GM19455 (cell line): ENCODE measurements around the gene F12.
A peak's percentile ranks its signal among the peaks of the same experiment; 100 is the strongest.
"Not testable (repeated sequence)": the region's sequence is repeated elsewhere in the genome, so short reads cannot be mapped to it uniquely, and the experiment has no call there.

Experiments
- ATAC-seq: cut with Tn5 transposase; IDR thresholded peaks from one replicate; pipeline ENCODE4 v1.9.1; 2021; ENCODE audit not compliant: unreplicated experiment

The F12 gene

DNA sequence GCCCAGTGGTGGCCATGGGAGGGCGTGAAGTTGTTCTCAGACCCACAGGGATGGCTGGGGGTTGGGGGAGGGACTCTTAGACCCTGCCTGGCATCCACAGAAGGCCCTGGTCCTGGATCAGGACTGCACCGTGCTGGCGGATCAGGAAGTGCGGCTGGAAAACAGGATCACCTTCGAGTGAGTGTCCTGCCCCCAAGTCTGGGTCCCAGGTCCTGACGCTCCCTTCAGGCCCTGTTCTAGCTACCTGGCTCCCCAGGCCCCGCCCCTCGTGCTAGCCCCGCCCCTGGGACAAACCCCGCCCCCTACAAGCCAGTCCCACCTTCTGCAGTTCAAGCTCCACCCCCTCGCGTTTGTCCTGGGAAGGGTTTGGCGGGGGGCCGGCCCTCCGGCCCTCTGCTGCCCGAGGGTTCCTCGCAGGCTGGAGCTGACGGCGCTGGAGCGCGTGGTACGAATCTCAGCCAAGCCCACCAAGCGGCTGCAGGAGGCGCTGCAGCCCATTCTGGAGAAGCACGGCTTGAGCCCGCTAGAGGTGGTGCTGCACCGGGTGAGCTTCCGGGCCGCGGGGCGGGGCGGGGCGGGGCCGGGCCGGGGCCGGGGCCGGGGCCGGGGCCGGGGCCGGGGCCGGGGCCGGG lies 38.8 kb downstream of the F12 start:
- ATAC-seq = peak; percentile 54

DNA sequence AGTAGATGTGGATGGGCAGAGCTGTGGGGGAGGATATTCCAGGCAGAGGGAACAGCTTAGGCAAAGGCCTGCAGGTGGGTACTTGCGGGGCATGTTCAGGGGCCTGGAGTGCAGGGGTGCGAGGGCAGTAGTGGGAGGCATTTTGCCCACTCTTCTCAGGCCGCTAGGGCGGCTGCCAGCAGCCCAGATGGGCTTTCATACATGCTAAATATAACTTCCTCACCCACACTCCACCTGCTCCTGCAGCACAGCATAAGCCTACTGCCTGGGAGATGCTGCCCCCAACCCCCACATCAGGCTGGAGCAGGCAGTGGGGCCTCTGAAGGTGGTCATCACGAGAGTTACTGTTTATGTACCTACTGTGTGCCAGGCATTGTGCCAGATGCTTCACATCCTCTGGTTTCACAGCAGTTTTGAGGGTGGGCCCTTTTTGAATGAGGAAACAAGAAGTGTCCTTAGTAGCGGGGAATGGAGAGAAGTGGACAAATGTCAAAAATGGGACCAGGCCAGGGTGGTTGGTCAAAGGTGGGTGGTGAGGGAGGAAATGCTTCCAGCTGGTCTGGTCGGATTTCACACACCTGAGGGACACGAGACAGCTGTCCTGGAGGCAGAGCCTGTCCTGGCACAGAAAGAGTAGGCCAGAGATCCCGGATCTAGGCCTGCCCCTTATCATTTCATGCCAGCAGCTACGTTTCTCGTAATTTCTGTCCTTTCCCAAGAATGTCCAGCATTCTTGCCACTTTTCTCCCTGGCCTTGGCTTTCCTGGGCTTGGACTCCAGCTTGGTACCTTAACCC lies 39.5 kb downstream of the F12 start:
- ATAC-seq = no peak

DNA sequence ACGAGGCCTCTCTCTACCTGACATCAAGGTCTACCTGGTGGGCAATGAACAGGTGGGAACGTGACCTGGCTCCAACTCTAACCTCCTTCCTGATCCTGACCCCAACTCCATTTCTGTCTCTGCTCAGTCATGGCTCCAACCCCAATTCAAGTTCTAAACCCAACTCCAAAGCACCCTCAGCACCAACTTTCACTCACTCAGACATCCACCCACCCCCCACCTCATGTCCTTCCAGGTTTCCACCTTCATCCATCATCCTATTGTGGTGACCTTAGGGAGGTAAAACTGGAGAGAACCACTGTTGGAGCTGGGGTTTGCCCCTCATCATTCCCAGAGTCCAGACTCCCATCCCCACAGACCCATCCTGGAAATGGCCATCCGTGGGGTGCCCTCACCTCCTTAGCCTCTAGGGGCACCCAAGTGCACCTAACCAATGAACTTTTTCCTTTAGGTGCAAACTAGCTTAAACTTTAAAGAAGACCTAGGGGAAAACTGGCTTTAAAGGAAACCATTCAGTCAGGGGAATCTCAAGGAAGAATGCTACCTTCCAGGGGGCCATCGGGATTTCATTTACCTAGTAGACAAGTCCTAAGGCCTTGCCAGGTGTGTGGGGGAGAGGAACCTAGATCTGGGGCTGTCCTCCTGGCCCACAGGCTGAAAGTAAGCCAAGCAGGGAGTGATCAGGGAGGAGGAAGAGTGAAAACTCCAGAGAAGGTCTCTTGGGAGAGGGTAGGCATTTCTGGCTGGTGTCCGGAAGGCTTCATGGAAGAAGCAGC lies 40.3 kb downstream of the F12 start:
- no peak for ATAC-seq

DNA sequence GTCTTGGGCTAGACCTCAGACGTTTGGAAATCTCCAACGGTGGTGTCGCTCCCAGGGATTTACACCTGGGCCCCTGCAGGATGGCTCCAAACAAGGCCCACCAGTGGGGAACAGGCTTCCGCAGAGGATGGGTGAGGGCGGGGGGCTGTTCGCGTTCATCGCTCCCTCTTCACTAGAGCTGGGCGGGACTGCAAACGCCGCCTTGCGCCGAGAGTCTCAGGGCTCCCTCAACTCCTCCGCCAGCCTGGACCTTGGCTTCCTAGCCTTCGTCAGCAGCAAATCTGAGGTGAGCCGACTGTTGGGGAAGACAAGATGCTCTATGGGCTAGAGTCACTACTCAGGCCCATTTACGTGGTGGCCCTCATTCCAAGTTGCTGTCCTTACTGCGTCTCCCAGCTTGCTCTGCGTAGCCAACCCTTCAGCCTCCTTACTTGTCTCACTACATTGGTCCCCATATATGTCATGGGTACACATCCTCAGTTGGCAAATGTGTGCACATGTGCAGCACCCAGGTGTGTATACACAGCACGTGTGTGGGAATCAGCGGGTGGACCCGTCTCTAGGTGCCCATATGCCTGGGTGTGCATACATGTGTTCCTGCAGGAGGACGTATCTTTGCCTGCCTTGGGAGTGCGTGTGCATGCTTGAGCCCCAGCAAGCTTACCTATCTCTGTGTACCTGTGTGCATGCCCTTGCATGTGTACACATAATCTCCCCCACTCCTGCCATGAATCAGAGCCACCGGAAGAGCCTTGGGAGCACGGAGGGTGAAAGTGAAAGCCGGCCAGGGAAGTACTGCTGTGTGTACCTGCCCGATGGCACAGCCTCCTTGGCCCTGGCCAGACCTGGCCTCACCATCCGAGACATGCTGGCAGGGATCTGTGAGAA lies 41.1 kb downstream of the F12 start:
- ATAC-seq = no peak

DNA sequence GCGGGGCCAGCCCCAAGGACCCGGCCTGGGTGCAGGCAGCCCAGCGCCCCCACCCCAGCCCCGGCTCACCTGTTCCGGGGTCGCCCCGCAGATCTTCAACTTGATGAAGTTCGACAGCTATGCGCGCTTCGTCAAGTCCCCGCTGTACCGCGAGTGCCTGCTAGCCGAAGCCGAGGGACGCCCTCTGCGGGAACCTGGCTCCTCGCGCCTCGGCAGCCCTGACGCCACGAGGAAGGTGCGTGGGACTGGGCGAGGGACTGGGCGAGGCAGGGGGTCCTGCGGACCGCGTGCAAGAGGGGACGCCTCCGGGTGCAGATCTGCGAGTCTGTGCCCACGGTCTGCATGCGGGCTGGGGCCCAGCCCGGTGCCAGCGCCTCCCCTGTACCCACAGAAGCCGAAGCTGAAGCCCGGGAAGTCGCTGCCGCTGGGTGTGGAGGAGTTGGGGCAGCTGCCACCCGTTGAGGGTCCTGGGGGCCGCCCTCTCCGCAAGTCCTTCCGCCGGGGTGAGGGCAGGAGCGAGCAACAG lies 42.0 kb downstream of the F12 start:
- ATAC-seq = no peak

DNA sequence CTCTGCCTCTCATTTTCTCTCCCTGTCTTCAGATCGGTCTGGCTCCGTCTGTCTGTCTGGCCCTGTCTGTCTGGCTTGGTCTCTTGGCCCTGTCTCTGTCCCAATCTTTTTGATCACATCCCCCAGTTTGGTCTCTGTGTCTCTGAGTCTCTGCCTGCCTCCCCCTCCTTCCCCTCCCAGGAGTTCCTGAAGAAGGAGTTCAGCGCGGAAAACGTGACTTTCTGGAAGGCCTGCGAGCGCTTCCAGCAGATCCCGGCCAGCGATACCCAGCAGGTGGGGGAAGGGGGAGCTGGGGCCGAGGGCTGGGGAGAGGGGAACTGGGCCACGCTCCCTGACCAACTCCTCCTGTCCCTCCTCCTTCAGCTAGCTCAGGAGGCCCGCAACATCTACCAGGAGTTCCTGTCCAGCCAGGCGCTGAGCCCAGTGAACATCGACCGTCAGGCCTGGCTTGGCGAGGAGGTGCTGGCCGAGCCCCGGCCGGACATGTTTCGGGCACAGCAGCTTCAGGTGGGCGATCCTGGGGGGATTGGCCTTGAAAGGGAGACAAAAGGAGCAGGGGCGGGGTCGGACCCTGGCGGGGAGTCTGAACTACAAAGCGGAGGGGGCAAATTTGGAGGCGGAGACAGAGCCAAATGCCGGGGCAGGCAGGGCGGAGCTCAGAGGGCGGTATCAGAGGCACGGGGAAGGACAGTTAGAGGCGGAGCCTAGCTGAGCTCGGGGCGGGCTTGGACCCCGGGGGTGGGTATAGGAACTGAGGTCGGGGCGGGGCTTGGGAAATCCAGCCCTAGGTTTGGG lies 42.6 kb downstream of the F12 start:
- ATAC-seq = no peak

DNA sequence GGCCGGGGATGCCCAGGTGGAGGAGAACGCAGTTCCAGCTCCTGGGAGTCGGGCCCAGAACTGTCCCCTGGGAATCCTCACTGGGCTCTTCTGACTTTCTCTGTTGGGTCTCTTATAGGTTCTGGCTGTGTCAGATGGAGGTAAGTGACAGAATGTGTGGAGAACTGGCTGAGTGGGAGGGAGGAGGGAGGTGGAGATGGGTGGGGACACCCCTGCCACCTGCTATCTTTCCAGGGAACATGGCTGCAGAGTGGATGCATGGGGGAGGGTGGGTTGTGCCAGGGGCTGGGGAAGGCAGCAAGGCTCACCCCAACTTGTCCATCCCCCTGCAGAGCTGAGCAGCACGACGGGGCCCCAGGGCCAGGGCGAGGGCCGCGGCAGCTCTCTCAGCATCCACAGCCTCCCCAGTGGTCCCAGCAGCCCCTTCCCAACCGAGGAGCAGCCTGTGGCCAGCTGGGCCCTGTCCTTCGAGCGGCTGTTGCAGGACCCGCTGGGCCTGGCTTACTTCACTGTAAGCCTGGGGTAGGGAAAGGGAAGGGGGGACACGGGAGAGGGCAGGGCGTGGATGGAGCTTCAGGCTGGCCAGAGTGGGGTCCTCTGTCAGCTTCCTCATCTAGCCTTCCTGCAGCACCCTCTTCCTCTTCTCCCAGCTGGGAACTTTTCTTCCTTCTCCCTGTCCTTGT lies 43.4 kb downstream of the F12 start:
- ATAC-seq = no peak

DNA sequence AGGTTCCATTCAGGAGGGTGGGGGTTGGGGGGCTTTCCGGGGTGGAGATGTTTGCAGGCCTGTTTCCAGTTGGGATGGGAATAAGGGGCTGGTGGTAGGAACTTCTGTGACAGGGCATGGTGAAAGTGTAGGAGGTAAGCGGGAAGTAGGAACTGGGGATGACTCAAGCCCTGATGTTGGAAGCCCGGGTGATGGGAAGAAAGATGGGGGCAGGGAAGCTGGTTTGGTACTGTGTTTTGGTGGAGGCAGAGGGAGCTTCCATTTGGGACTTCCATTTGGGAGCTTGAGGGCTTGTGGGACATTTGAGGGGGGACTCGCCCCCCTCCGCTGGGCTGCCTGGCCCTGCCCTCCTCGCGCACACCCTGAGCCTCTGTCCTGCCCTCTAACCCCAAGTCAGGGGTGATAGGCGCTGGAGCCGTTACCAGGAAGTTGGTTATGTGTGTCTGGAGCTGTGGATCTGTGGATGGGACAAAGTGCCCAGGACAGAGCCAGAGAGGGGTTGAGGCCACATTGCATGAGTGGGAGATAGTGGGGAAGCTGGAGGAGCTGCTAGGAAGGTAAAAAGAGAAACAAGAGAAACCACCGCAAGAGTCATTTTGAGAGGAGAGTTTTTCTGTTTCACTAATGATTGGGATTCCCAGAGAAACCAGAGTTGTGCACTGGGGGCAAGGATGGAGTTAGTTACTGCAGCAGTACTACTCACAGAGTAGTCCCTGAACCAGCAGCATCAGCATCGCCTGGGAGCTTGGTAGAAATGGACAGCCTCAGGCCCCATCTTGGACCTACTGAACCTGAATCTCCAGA lies 45.0 kb downstream of the F12 start:
- no peak for ATAC-seq

DNA sequence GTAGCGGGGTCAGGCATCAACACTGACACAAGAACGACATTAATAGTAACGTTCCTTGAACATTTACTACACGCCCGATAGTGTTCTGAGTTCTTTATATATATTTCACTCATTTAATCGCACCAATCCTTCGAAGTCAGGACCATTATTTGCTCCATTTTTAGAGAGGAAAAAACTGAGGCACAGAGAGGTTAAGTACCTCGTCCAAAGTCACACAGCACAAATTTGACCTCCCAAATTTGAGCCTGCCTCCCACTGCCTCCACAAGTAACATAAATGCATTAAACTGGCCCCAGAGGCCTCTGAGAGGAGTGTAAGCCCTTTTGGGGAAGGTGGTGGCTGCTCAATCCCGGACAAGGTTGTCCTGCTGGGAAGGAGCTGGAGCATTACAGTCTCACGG lies 45.8 kb downstream of the F12 start:
- ATAC-seq = no peak

DNA sequence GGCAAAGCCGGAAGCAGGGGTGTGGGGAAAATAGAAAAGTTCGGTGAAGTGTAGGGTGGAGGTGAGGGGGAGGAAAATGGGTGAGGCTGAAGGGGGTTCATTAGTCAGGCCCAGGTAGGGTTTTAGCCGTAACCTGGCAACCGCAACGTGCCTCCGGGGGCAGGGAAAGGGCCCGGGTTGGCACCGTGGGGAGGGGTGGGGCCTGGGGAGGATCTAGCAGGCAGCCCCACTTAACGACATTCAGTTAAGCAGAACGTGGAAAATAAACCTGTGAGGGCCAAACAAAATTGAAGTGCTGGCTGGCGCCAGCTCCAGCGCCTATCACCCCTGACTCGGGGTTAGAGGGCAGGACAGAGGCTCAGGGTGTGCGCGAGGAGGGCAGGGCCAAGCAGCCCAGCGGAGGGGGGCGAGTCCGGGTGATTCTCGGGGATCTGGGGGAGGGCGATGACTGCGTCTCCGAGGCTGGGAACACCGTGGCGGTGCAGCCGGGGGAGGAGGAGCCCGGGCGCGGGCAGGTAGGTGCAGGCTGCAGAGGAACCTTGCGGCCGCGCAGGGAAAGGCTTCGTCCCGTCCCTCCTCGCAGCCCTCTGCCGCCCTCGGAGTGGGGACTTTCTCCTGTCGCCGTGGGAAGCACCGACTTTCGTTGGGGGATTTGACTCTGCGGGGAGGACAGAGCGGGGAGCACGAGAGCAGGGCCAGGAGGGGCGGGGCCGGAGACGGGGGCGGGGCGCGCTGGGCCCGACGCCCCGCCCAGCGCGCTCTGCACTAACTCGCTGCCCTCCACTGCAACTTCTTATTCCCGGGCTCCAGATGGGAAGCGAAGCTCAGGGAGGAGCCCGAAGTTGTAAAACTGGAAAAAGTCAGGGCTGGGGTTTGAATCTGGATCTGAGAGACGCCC lies 46.5 kb downstream of the F12 start:
- no peak for ATAC-seq

DNA sequence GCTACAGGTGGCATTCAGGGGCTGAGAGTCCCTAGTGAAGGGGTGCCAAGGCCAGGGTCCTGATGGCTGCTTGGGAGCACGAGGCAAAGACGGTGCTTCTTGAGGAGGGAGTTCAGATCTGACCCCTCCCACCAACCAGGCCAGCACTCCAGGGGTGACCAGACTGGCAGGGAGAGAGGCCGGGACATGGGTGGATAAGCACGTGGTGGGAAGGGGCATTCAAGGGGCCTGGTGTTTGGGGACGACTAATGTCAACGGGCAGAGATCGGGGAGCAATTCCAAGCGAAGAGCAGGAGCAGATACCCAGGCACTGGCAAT lies 47.1 kb downstream of the F12 start:
- no peak for ATAC-seq

DNA sequence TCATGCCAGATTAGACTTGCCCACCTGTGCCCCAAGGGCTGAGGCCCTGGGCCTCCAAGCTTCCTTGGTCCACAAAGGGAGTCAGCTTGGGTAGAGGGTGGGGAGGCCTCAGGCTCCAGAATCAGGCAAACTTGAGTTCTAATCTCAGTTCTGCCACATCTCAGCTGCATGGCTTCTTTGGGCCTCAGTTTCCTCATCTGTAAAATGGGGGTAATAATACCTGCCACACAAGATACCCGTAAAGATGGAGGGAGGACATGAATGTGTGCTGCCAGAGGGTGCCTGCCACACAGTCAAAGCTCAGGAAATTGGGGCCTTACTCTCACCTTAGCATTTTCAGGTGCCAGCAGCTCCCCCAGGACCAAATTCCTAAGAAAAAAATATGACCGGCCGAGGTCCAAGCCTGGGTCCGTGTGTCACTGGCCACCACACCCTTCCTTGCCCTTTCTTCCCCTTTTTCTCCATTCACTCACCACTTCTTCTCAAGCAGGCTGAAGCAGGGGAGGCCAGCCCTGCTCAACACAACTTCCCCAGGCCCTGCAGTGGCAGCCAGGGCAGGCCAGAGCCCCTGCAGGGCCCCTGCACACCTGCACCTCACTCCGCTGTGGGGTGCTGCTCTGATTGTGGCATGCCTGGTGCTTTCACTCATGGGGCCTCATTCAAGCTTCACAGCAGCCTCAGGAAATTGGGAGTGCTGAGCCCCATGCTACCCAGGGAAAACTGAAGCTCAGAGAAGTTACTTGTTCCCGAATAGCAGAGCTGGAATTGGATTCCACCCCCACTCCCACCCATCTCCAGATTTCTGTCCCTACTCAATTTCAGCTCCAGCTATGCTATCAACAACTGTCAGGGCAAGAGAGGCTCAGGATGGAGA lies 47.7 kb downstream of the F12 start:
- no peak for ATAC-seq

DNA sequence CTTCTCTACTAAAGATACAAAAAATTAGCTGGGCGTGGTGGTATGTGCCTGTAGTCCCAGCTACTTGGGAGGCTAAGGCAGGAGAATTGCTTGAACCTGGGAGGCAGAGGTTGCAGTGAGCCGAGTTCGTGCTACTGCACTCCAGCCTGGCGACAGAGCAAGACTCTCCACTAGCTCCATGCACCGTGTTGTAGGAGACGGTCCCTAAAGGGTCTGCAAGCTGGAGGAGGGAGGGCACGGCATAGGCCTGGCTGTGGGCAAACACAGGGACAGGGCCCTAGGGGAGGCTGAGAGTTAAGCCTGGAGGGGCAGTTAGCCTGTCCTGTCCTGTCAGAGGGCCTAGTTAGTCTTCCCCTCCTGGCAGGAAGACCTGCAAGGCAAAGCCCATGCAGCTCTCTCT lies 48.6 kb downstream of the F12 start:
- not testable (repeated sequence) for ATAC-seq

DNA sequence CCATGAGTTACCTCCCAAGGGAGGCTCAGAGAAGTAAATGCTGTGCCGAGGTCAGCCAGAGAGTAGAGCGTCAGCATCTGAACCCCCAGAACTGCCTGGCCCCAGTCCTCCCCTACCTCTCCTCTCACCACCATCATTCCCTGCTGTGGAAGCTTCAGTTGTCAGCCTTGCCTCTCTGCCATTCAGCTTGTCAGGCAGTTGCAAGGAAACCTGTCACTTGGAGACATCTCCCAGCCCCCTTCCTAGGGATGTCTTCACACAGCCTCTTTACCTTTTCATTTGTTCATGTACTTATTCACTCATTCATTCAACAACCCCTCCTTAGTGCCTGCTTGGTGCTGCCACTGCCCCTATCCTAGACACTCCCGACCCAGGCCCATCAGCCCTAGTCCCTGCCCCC lies 49.5 kb downstream of the F12 start:
- ATAC-seq = no peak

DNA sequence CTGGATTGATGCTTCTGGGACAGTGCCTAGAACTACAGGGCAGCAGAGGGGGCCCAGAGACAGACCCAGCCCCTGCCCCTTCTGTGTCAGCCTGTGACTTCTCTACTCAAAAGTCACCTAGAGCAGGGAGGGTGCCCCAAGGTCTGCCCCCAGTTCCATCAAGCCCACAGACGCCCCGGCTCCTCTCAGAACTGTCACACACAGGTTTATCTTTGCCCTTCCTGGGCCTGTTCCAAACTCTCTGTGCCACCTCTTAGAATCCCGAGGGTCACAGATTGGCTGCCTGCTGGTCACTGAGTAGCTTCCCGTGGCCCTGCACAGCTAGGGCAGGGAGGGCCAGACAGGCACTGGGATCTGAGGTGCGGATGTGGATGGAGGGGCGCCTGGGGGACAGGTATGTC lies 49.9 kb downstream of the F12 start:
- ATAC-seq = no peak

DNA sequence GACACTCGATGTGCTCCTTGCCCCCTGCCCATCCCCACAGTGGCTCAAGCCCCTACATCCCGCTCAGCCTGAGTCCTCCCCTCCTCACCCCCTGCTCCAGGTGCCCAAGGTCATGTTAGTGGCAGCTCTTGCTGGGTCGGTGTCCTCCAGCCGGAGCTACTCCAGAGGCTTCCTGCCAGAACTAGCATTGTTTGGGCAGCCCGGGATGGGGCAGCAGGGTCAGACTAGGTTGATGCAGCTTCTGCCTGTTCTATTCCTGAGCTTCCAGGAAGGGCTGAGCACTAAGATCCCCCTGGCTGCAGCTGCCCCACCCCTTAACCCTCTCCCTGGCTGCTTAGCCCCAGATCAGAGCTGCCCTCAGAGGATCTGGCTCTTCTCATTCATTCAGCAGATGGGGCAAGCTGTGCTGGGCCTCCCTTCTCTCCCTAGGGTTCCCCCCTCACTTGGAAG lies 51.0 kb downstream of the F12 start:
- ATAC-seq = no peak
